OCI-LY1 (cell line): ENCODE results near the gene CHRDL1.

Experiments
- CTCF ChIP-seq: fragments of 200-600 bp; sonication (generic), shearing (Covaris generic); IDR thresholded peaks from 2 replicates; pipeline ENCODE4 v1.5.1; 2017; ENCODE audit warnings: mild to moderate bottlenecking, antibody characterized with exemption, low read length, moderate library complexity, mixed read lengths
- EZH2 ChIP-seq: fragments of 200-600 bp; sonication (generic), shearing (Covaris generic); IDR thresholded peaks from 2 replicates; pipeline ENCODE4 v1.8.0; 2017; ENCODE audit warnings: borderline replicate concordance, mixed run types, mild to moderate bottlenecking, antibody characterized with exemption, low read length, moderate library complexity, mixed read lengths

DNA sequence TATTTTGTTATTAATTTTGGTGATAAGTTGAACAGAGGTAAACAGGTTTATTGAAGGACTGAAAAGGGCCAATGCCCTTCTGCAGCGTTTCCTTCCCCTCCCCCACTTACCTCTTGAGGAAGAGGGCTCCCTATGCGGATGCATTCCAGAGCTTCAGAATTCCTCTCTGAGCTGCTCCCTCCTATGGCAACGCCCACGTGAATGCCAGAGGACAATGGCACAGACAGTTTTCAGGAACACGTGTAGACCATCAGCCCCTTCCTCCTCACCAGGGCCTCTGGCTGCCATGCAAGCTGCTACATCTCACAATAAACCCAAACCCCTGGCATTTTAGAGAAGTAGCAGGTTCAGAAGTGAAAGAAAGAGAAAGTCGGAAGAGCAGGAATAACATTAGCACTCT lies 127.9 kb downstream of the CHRDL1 start:
- TF ChIP-seq CTCF (no peak), EZH2 (no peak)
